Natural killer cell (primary cell): ENCODE results near the gene ZDHHC9. TPM values are rescaled to one million over a fixed set of nuclear protein-coding genes. Genes with fewer than 3 reads are reported as not detected.

Experiments
- ATAC-seq, 3 donors: fragments of 150-1000 bp in 2 of 3; fragments of 200-7000 bp in 1 of 3; cut with Tn5 transposase; 1 replicate in 1 of 3; 2 replicates in 2 of 3; pipeline ENCODE4 v1.10.0; 2021; ENCODE audit warnings: mild to moderate bottlenecking in 2 of 3, moderate library complexity in 2 of 3
- DNase-seq, 2 donors: peaks; one replicate each; pipeline versions ENCODE4 v3.0.0 to v3.0.0-alpha.2; 2013 to 2021; ENCODE audit warnings: mixed read lengths in 1 of 2
- H3K27ac ChIP-seq: one replicate; pipeline ENCODE4 v1.5.1; 2013; ENCODE audit warnings: mild to moderate bottlenecking, low read length
- H3K27me3 ChIP-seq: one replicate; pipeline ENCODE4 v1.6.1; 2013; ENCODE audit warnings: low read length; ENCODE audit not compliant: control insufficient read depth, insufficient read depth
- H3K36me3 ChIP-seq: one replicate; pipeline ENCODE4 v1.6.1; 2013; ENCODE audit warnings: low read length; ENCODE audit not compliant: control insufficient read depth, insufficient read depth
- H3K4me1 ChIP-seq: one replicate; pipeline ENCODE4 v1.6.1; 2013; ENCODE audit warnings: low read length; ENCODE audit not compliant: control insufficient read depth, insufficient read depth
- H3K4me3 ChIP-seq: one replicate; pipeline ENCODE4 v1.5.1; 2013; ENCODE audit warnings: low read length
- H3K9me3 ChIP-seq: one replicate; pipeline ENCODE4 v1.6.1; 2013; ENCODE audit warnings: low read length; ENCODE audit not compliant: control insufficient read depth, insufficient read depth
- H3K27ac Mint-ChIP-seq, 2 donors: one replicate each; pipeline ENCODE4 v1.8.0; 2022; ENCODE audit warnings: mild to moderate bottlenecking in 2 of 2, mixed read lengths in 2 of 2, moderate library complexity in 1 of 2
- H3K27me3 Mint-ChIP-seq, 2 donors: one replicate each; pipeline ENCODE4 v1.8.0; 2022; ENCODE audit warnings: low read depth in 2 of 2, mixed read lengths in 2 of 2
- H3K36me3 Mint-ChIP-seq: one replicate; pipeline ENCODE4 v1.8.0; 2022; ENCODE audit warnings: mixed read lengths
- H3K4me1 Mint-ChIP-seq, 2 donors: one replicate each; pipeline ENCODE4 v1.8.0; 2022; ENCODE audit warnings: mixed read lengths in 2 of 2
- H3K4me3 Mint-ChIP-seq: one replicate; pipeline ENCODE4 v1.8.0; 2022; ENCODE audit warnings: mild to moderate bottlenecking, moderate library complexity, mixed read lengths
- H3K9me3 Mint-ChIP-seq, 2 donors: one replicate each; pipeline ENCODE4 v1.8.0; 2022; ENCODE audit warnings: mixed read lengths in 2 of 2
- CTCF ChIP-seq: fragments of 200-600 bp; IDR thresholded peaks from one replicate; pipeline ENCODE4 v1.8.0; 2022; ENCODE audit warnings: antibody characterized with exemption
- WGBS: methylation state at CpG from one replicate; pipeline ENCODE4 v1.1.7; 2013; ENCODE audit warnings: missing lambda C conversion rate; ENCODE audit not compliant: insufficient coverage; 5-methylcytosine and 5-hydroxymethylcytosine counted together
- intact Hi-C: fragments of 100-400 bp; cut with micrococcal nuclease; formaldehyde crosslinking; loops from one replicate; pipeline ENCODE4 v1.14.2; 2022
- total RNA-seq, 4 donors: library from RNA; stranded (reverse); fragments of 120-200 nt in 1 of 4; gene quantifications; one replicate each; pipeline versions ENCODE4 v1.2.3 to v1.2.4, GENCODE V29; 2013 to 2022

Gene ZDHHC9
- total RNA-seq, 3 donors from 2014 or later (not counting 1 experiment from before 2014, with no cell fraction given), result 1.0 to 3.0 (median 2.1) TPM

GRCh38 chrX:129797251-129797906 is 46.3 kb downstream of the ZDHHC9 start:
- 76% methylated on average over 4 of the region's 4 CpGs for WGBS
- H3K36me3 ChIP-seq, result peaks cover 54% of the 10 kb centered on the region
- H3K4me1 Mint-ChIP-seq, result peaks cover 22 to 26% of the 10 kb centered on the region in 2 donors
- DNase-seq (no peak), ATAC-seq (peak in 2 of 3 donors; percentile 24 to 25)
- peak overlapping the region; percentile 52 to 59 for H3K27ac Mint-ChIP-seq
- no peak for TF ChIP-seq CTCF
- no peaks in the 10 kb centered on the region for H3K36me3 Mint-ChIP-seq
- peaks cover 26% of the 10 kb centered on the region for H3K4me1 ChIP-seq
- intact Hi-C loops, result no loop called here
- no peak overlapping the region for H3K4me3 Mint-ChIP-seq
- H3K9me3 ChIP-seq, result no peaks in the 10 kb centered on the region
- H3K27me3 Mint-ChIP-seq, result no peaks in the 10 kb centered on the region
- no peak overlapping the region for H3K27ac ChIP-seq
- H3K9me3 Mint-ChIP-seq, result no peaks in the 10 kb centered on the region
- no peak overlapping the region for H3K4me3 ChIP-seq
- no peaks in the 10 kb centered on the region for H3K27me3 ChIP-seq

- peaks cover 72% of the 10 kb centered on the region for H3K36me3 ChIP-seq
- H3K4me3 ChIP-seq, result no peak overlapping the region
- no peak for TF ChIP-seq CTCF
- H3K27me3 Mint-ChIP-seq, result no peaks in the 10 kb centered on the region
- DNase-seq (no peak), ATAC-seq (no peak)
- intact Hi-C loops, result no loop called here
- peaks cover 22 to 26% of the 10 kb centered on the region in 2 donors for H3K4me1 Mint-ChIP-seq
- H3K9me3 Mint-ChIP-seq, result no peaks in the 10 kb centered on the region
- no peaks in the 10 kb centered on the region for H3K36me3 Mint-ChIP-seq
- H3K4me1 ChIP-seq, result peaks cover 38% of the 10 kb centered on the region
- H3K9me3 ChIP-seq, result no peaks in the 10 kb centered on the region
- peak overlapping the region; percentile 70 to 74 for H3K27ac Mint-ChIP-seq
- WGBS, result no CpG with 5 or more reads among the region's 1 CpG
- no peak overlapping the region for H3K4me3 Mint-ChIP-seq
- no peak overlapping the region for H3K27ac ChIP-seq
- H3K27me3 ChIP-seq, result no peaks in the 10 kb centered on the region
Observed at GRCh38 chrX:129795584-129795983, 48.1 kb downstream of the ZDHHC9 start.

- H3K36me3 Mint-ChIP-seq, result no peaks in the 10 kb centered on the region
- Histone ChIP-seq H3K27ac (no peak overlapping the region), H3K36me3 (peaks cover 83% of the 10 kb centered on the region), H3K9me3 (no peaks in the 10 kb centered on the region), H3K27me3 (no peaks in the 10 kb centered on the region), H3K4me3 (no peak overlapping the region), H3K4me1 (peaks cover 45% of the 10 kb centered on the region)
- H3K27ac Mint-ChIP-seq, result peak overlapping the region; percentile 70 to 74
- H3K4me1 Mint-ChIP-seq, result peaks cover 13 to 19% of the 10 kb centered on the region in 2 donors
- WGBS, result 92% methylated on average over 20 of the region's 20 CpGs
- H3K27me3 Mint-ChIP-seq, result no peaks in the 10 kb centered on the region
- H3K9me3 Mint-ChIP-seq, result no peaks in the 10 kb centered on the region
- DNase-seq (no peak), ATAC-seq (no peak)
- intact Hi-C loops, result no loop called here
- no peak overlapping the region for H3K4me3 Mint-ChIP-seq
- TF ChIP-seq CTCF, result no peak
Observed at GRCh38 chrX:129793604-129794191, 50.0 kb downstream of the ZDHHC9 start.
